ENCODE measurements around the gene ZNF487.
"Not testable (repeated sequence)": the region's sequence is repeated elsewhere in the genome, so short reads cannot be mapped to it uniquely, and the experiment has no call there.

The ZNF487 gene

DNA sequence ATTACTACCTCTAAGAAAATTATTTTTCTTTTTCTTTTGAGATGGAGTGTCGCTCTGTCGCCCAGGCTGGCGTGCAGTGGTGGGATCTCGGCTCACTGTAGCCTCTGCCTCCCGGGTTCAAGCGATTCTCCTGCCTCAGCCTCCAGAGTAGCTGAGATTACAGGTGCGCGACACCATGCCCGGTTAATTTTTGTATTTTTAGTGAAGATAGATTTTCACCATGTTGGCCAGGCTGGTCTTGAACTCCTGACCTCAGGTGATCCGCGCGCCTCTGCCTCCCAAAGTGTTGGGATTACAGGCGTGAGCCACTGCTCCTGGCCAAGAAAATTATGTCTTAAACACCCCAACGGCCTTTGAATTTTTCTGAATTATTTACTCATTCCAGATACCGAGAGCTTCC, 19.6 kb downstream of the ZNF487 start:
- H3K4me3 ChIP-seq (ENCODE audit: low read length in 2 of 2); H3K36me3 ChIP-seq (replicated peaks in 1 of 2; ENCODE audit: control insufficient read depth in 2 of 2, insufficient read depth in 2 of 2, low read length in 2 of 2): not testable (repeated sequence)

DNA sequence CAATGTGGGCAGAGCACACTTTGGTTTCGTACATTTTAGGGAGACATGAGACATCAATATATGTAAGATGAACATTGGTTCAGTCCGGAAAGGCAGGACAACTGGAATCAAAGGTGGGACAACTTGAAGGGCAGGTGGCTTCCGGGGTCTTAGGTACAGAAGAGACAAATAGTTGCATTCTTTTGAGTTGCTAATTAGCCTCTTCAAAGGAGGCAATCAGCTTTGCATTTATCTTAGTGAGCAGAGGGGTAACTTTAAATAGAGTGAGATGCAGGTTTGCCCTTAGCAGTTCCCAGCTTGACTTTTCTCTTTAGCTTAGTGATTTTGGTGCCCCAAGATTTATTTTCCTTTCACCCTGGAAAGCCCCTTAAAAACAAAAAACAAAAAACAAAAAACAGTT, 21.3 kb downstream of the ZNF487 start:
- Histone ChIP-seq H4K8ac (ENCODE audit: low read depth, low read length) (no peak overlapping the region), H3K23ac (ENCODE audit: low read depth, low read length, poor library complexity) (no peak overlapping the region), H3K4me2 (ENCODE audit: insufficient read depth, low read length, poor library complexity, severe bottlenecking) (no peak overlapping the region), H2BK5ac (ENCODE audit: low read length) (no peak overlapping the region), H3K4me1 (ENCODE audit: control insufficient read depth in 2 of 2, insufficient read depth in 1 of 2, low read depth in 1 of 2, low read length in 2 of 2) (peaks cover 0 to 3% of the 10 kb centered on the region in 2 donors), H2AK5ac (ENCODE audit: low read depth, low read length) (no peak overlapping the region), H3K14ac (ENCODE audit: low read length) (no peak overlapping the region), H2AFZ (ENCODE audit: low read length) (no peak overlapping the region), H2BK12ac (ENCODE audit: low read length) (no peak overlapping the region), H3K9me3 (replicated peaks in 1 of 2; ENCODE audit: control insufficient read depth in 2 of 2, insufficient read depth in 1 of 2, low read depth in 1 of 2, low read length in 2 of 2) (peaks cover 0 to 5% of the 10 kb centered on the region in 2 donors), H3K4me3 (ENCODE audit: low read length in 2 of 2) (no peak overlapping the region), H3K18ac (ENCODE audit: low read length) (no peak overlapping the region), H2BK15ac (ENCODE audit: low read length) (no peak overlapping the region), H3K4ac (ENCODE audit: low read length) (no peak overlapping the region), H3K27me3 (ENCODE audit: control insufficient read depth in 3 of 3, insufficient read depth in 3 of 3, low read depth in 1 of 3, low read length in 3 of 3) (no peaks in the 10 kb centered on the region), H3K9ac (ENCODE audit: low read depth, low read length, poor library complexity) (no peak overlapping the region), H3K36me3 (replicated peaks in 1 of 2; ENCODE audit: control insufficient read depth in 2 of 2, insufficient read depth in 2 of 2, low read length in 2 of 2) (no peaks in the 10 kb centered on the region), H3K27ac (replicated peaks; ENCODE audit: low read length) (no peak overlapping the region), H4K91ac (ENCODE audit: low read depth, low read length, poor library complexity) (no peak overlapping the region), H2BK120ac (ENCODE audit: low read depth, low read length) (no peak overlapping the region), H3K79me1 (ENCODE audit: low read depth, low read length) (no peaks in the 10 kb centered on the region)
- WGBS, 2 donors (ENCODE audit: extremely low coverage in 2 of 2, insufficient read length in 2 of 2, insufficient replicate concordance in 1 of 2), result no CpG with 5 or more reads among the region's 3 CpGs
- no peak for DNase-seq (ENCODE audit: low spot score)

More for the DNA sequence above, 19.6 kb downstream of the ZNF487 start:
- no CpG with 5 or more reads among the region's 15 CpGs for WGBS, 2 donors (ENCODE audit: extremely low coverage in 2 of 2, insufficient read length in 2 of 2, insufficient replicate concordance in 1 of 2)
- H3K23ac ChIP-seq (ENCODE audit: low read depth, low read length, poor library complexity); H3K14ac ChIP-seq (ENCODE audit: low read length); H4K8ac ChIP-seq (ENCODE audit: low read depth, low read length); H2BK15ac ChIP-seq (ENCODE audit: low read length); H3K4me2 ChIP-seq (ENCODE audit: insufficient read depth, low read length, poor library complexity, severe bottlenecking); H4K91ac ChIP-seq (ENCODE audit: low read depth, low read length, poor library complexity); H3K4ac ChIP-seq (ENCODE audit: low read length); H3K9ac ChIP-seq (ENCODE audit: low read depth, low read length, poor library complexity); H3K27ac ChIP-seq (replicated peaks; ENCODE audit: low read length); H3K18ac ChIP-seq (ENCODE audit: low read length); DNase-seq (ENCODE audit: low spot score); H2AK5ac ChIP-seq (ENCODE audit: low read depth, low read length); H3K4me1 ChIP-seq (ENCODE audit: control insufficient read depth in 2 of 2, insufficient read depth in 1 of 2, low read depth in 1 of 2, low read length in 2 of 2); H2BK5ac ChIP-seq (ENCODE audit: low read length); H2BK12ac ChIP-seq (ENCODE audit: low read length); H2BK120ac ChIP-seq (ENCODE audit: low read depth, low read length); H3K27me3 ChIP-seq (ENCODE audit: control insufficient read depth in 3 of 3, insufficient read depth in 3 of 3, low read depth in 1 of 3, low read length in 3 of 3); H3K79me1 ChIP-seq (ENCODE audit: low read depth, low read length); H3K9me3 ChIP-seq (replicated peaks in 1 of 2; ENCODE audit: control insufficient read depth in 2 of 2, insufficient read depth in 1 of 2, low read depth in 1 of 2, low read length in 2 of 2); H2AFZ ChIP-seq (ENCODE audit: low read length): not testable (repeated sequence)

DNA sequence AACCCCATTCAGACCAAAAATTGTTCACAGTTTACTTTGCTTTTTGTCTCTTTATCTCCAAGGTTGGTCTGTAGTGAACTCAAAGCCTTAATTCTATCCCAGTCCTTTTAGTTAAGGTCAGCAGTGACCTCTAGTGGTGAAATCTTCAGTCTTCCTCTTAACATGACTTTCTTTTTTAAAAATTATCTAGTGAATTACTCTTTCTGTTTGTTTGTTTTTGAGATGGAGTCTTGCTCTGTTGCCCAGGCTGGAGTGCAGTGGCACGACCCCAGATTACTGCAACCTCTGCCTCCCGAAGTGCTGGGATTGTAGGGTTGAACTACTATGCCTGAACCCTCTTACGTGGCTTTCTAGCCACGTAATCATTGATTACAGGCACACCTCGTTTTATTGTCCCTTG, 25.0 kb downstream of the ZNF487 start:
- no peaks in the 10 kb centered on the region for H3K4me1 ChIP-seq (ENCODE audit: control insufficient read depth in 2 of 2, insufficient read depth in 1 of 2, low read depth in 1 of 2, low read length in 2 of 2)
- H3K23ac ChIP-seq (ENCODE audit: low read depth, low read length, poor library complexity), result no peak overlapping the region
- H3K79me1 ChIP-seq (ENCODE audit: low read depth, low read length), result no peaks in the 10 kb centered on the region
- no peak overlapping the region for H2AK5ac ChIP-seq (ENCODE audit: low read depth, low read length)
- no peak overlapping the region for H2BK120ac ChIP-seq (ENCODE audit: low read depth, low read length)
- H2BK5ac ChIP-seq (ENCODE audit: low read length), result no peak overlapping the region
- H4K8ac ChIP-seq (ENCODE audit: low read depth, low read length), result no peak overlapping the region
- no peak overlapping the region for H3K4me3 ChIP-seq (ENCODE audit: low read length in 2 of 2)
- no peak overlapping the region for H3K9ac ChIP-seq (ENCODE audit: low read depth, low read length, poor library complexity)
- peak; percentile 70 for DNase-seq (ENCODE audit: low spot score)
- H3K27me3 ChIP-seq (ENCODE audit: control insufficient read depth in 3 of 3, insufficient read depth in 3 of 3, low read depth in 1 of 3, low read length in 3 of 3), result no peaks in the 10 kb centered on the region
- H3K27ac ChIP-seq (replicated peaks; ENCODE audit: low read length), result no peak overlapping the region
- H3K18ac ChIP-seq (ENCODE audit: low read length), result no peak overlapping the region
- H3K4ac ChIP-seq (ENCODE audit: low read length), result no peak overlapping the region
- H2BK12ac ChIP-seq (ENCODE audit: low read length), result no peak overlapping the region
- H3K9me3 ChIP-seq (replicated peaks in 1 of 2; ENCODE audit: control insufficient read depth in 2 of 2, insufficient read depth in 1 of 2, low read depth in 1 of 2, low read length in 2 of 2), result no peaks in the 10 kb centered on the region
- no peaks in the 10 kb centered on the region for H3K36me3 ChIP-seq (replicated peaks in 1 of 2; ENCODE audit: control insufficient read depth in 2 of 2, insufficient read depth in 2 of 2, low read length in 2 of 2)
- H4K91ac ChIP-seq (ENCODE audit: low read depth, low read length, poor library complexity), result no peak overlapping the region
- no peak overlapping the region for H3K4me2 ChIP-seq (ENCODE audit: insufficient read depth, low read length, poor library complexity, severe bottlenecking)
- H2BK15ac ChIP-seq (ENCODE audit: low read length), result no peak overlapping the region
- no peak overlapping the region for H3K14ac ChIP-seq (ENCODE audit: low read length)
- WGBS, 2 donors (ENCODE audit: extremely low coverage in 2 of 2, insufficient read length in 2 of 2, insufficient replicate concordance in 1 of 2), result no CpG with 5 or more reads among the region's 5 CpGs
- H2AFZ ChIP-seq (ENCODE audit: low read length), result no peak overlapping the region

DNA sequence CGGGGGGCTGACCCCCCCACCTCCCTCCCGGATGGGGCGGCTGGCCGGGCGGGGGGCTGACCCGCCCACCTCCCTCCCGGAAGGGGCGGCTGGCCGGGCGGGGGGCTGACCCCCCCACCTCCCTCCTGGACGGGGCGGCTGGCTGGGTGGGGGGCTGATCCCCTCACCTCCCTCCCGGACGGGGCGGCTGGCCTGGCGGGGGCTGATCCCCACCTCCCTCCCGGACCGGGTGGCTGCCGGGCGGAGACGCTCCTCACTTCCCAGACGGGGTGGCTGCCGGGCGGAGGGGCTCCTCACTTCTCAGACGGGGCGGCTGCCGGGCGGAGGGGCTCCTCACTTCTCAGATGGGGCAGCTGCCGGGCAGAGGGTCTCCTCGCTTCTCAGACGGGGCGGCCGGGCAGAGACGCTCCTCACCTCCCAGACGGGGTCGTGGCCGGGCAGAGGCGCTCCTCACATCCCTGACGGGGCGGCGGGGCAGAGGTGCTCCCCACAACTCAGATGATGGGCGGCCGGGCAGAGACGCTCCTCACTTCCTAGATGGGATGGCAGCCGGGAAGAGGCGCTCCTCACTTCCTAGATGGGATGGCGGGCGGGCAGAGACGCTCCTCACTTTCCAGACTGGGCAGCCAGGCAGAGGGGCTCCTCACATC, 28.3 kb downstream of the ZNF487 start:
- not testable (repeated sequence) for DNase-seq (ENCODE audit: low spot score); H3K4me1 ChIP-seq (ENCODE audit: control insufficient read depth in 2 of 2, insufficient read depth in 1 of 2, low read depth in 1 of 2, low read length in 2 of 2); H3K9ac ChIP-seq (ENCODE audit: low read depth, low read length, poor library complexity); H3K79me1 ChIP-seq (ENCODE audit: low read depth, low read length); H2BK120ac ChIP-seq (ENCODE audit: low read depth, low read length); H2BK12ac ChIP-seq (ENCODE audit: low read length); H3K23ac ChIP-seq (ENCODE audit: low read depth, low read length, poor library complexity); H2AK5ac ChIP-seq (ENCODE audit: low read depth, low read length); H3K14ac ChIP-seq (ENCODE audit: low read length); H2BK5ac ChIP-seq (ENCODE audit: low read length); H2BK15ac ChIP-seq (ENCODE audit: low read length); H3K18ac ChIP-seq (ENCODE audit: low read length); H4K8ac ChIP-seq (ENCODE audit: low read depth, low read length); H3K4me2 ChIP-seq (ENCODE audit: insufficient read depth, low read length, poor library complexity, severe bottlenecking); H3K36me3 ChIP-seq (replicated peaks in 1 of 2; ENCODE audit: control insufficient read depth in 2 of 2, insufficient read depth in 2 of 2, low read length in 2 of 2); H2AFZ ChIP-seq (ENCODE audit: low read length); H3K4me3 ChIP-seq (ENCODE audit: low read length in 2 of 2); H3K9me3 ChIP-seq (replicated peaks in 1 of 2; ENCODE audit: control insufficient read depth in 2 of 2, insufficient read depth in 1 of 2, low read depth in 1 of 2, low read length in 2 of 2); H4K91ac ChIP-seq (ENCODE audit: low read depth, low read length, poor library complexity); H3K27me3 ChIP-seq (ENCODE audit: control insufficient read depth in 3 of 3, insufficient read depth in 3 of 3, low read depth in 1 of 3, low read length in 3 of 3); H3K27ac ChIP-seq (replicated peaks; ENCODE audit: low read length); H3K4ac ChIP-seq (ENCODE audit: low read length)
- no CpG with 5 or more reads among the region's 49 CpGs for WGBS, 2 donors (ENCODE audit: extremely low coverage in 2 of 2, insufficient read length in 2 of 2, insufficient replicate concordance in 1 of 2)
